CD4-positive, alpha-beta memory T cell (primary cell): ENCODE results near the gene SPDEF. TPM values are rescaled to one million over a fixed set of nuclear protein-coding genes. Genes with fewer than 3 reads are reported as not detected.

Source experiments
- polyA plus RNA-seq, 2 donors: library from polyadenylated mRNA; unstranded; fragments of 300-500 nt; fragmentation: Illumina TruSeq; gene quantifications; one replicate each; pipeline ENCODE4 v1.2.3, GENCODE V29; 2021
- total RNA-seq, 2 experiments: library from RNA; stranded (reverse); gene quantifications; one replicate each; pipeline ENCODE4 v1.2.3, GENCODE V29; 2021

Gene SPDEF
- total and polyA plus RNA-seq, 4 experiments from 2014 or later, result not detected

Other genes starting within 250 kb of the SPDEF start
- gene NUDT3, start 163.7 kb downstream of the SPDEF start, total RNA-seq, result 10 to 100 TPM; 25.9 TPM
- 10 to 100 TPM in 1 of 2 donors, 1 to 10 TPM in 1; 7.0 to 10.2 TPM for gene NUDT3, start 163.7 kb downstream of the SPDEF start, polyA plus RNA-seq
- gene RPS10, start 130.3 kb downstream of the SPDEF start, total RNA-seq, result 1,000 to 10,000 TPM; 2,689 to 2,757 TPM
- 1,000 to 10,000 TPM; 1,588 to 1,682 TPM for gene RPS10, start 130.3 kb downstream of the SPDEF start, polyA plus RNA-seq
- 1 to 10 TPM; 2.0 to 2.3 TPM for gene PACSIN1, start 90.3 kb downstream of the SPDEF start, total RNA-seq
- gene PACSIN1, start 90.3 kb downstream of the SPDEF start, polyA plus RNA-seq, result under 1 TPM in 1 of 2 donors, not detected in 1; 0.92 TPM
- 10 to 100 TPM; 68.6 to 70.7 TPM for gene ILRUN, start 140.4 kb upstream of the SPDEF start, total RNA-seq
- gene ILRUN, start 140.4 kb upstream of the SPDEF start, polyA plus RNA-seq, result 10 to 100 TPM; 14.8 to 15.1 TPM
- 10 to 100 TPM; 39.4 to 49.9 TPM for gene SNRPC, start 201.2 kb upstream of the SPDEF start, total RNA-seq
- gene SNRPC, start 201.2 kb upstream of the SPDEF start, polyA plus RNA-seq, result 100 to 1,000 TPM; 252 to 312 TPM
- 10 to 100 TPM; 11.5 to 12.0 TPM for gene BLTP3A, start 235.8 kb upstream of the SPDEF start, total RNA-seq
- gene BLTP3A, start 235.8 kb upstream of the SPDEF start, polyA plus RNA-seq, result 1 to 10 TPM in 1 of 2 donors, under 1 TPM in 1; 0.11 to 1.0 TPM